ENCODE results near the gene TGM5.

TGM5 gene

DNA sequence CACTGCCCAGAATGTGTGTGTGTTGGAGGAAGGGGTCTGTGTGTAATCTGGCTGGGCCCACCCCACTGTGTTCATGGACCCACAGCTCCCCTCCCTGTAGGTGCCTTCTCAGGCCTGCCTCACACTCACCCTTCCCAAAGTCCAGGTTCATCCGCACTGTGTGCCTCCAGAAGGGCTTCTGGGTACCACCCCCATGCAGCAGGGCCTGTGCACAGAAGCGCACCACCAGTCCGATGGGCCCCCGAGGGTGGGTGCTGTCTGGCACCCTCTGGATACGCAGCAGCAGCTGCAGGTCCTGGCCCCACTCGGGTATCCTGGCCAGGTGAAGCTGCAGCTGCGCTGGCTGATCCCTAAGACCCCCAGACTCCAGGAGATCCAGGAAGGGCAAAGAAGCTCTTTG lies 12.8 kb upstream of the TGM5 start:
- TF ChIP-seq, protein P1, sequence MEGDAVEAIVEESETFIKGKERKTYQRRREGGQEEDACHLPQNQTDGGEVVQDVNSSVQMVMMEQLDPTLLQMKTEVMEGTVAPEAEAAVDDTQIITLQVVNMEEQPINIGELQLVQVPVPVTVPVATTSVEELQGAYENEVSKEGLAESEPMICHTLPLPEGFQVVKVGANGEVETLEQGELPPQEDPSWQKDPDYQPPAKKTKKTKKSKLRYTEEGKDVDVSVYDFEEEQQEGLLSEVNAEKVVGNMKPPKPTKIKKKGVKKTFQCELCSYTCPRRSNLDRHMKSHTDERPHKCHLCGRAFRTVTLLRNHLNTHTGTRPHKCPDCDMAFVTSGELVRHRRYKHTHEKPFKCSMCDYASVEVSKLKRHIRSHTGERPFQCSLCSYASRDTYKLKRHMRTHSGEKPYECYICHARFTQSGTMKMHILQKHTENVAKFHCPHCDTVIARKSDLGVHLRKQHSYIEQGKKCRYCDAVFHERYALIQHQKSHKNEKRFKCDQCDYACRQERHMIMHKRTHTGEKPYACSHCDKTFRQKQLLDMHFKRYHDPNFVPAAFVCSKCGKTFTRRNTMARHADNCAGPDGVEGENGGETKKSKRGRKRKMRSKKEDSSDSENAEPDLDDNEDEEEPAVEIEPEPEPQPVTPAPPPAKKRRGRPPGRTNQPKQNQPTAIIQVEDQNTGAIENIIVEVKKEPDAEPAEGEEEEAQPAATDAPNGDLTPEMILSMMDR (IDR thresholded peaks at IDR 0.05): no peak
- intact Hi-C loops (cut with DNase I; ENCODE audit: low total_unique reads): no loop called here

DNA sequence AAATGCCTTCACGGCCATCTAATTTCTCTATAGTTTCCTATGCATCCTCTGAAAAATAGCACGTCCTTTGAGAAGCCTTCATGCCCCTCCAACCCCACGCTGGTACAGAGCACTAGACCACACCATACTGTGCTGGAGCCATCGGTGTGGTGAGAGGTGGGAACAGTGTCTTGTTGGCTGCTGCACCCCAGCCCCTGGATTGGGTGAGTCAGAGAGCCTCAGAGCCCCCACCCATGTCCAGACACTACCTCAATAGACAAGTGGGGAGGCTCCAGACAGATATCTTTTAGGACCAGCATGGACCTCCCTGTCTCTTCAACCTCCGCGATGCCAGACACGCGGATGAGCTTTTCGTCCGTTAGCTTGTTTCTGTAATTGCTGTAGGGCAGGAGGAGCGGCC lies 12.1 kb upstream of the TGM5 start:
- DNase-seq: no peak
- no peak overlapping the region for H3K4me3 ChIP-seq
- H3K27me3 ChIP-seq: peaks cover 0 to 41% of the 10 kb centered on the region in 2 donors
- intact Hi-C loops (cut with DNase I; ENCODE audit: low total_unique reads): no loop called here
- no peaks in the 10 kb centered on the region for H3K4me1 ChIP-seq
- H3K36me3 ChIP-seq: no peaks in the 10 kb centered on the region
- TF ChIP-seq, protein P1 (IDR thresholded peaks at IDR 0.05): no peak
- no peak overlapping the region for H3K27ac ChIP-seq
- no peaks in the 10 kb centered on the region for H3K9me3 ChIP-seq

More for the DNA sequence above, 12.8 kb upstream of the TGM5 start:
- DNase-seq: no peak
- Histone ChIP-seq H3K4me1 (no peaks in the 10 kb centered on the region), H3K36me3 (no peaks in the 10 kb centered on the region), H3K27ac (no peak overlapping the region), H3K27me3 (peaks cover 0 to 38% of the 10 kb centered on the region in 2 donors), H3K9me3 (no peaks in the 10 kb centered on the region), H3K4me3 (no peak overlapping the region)

DNA sequence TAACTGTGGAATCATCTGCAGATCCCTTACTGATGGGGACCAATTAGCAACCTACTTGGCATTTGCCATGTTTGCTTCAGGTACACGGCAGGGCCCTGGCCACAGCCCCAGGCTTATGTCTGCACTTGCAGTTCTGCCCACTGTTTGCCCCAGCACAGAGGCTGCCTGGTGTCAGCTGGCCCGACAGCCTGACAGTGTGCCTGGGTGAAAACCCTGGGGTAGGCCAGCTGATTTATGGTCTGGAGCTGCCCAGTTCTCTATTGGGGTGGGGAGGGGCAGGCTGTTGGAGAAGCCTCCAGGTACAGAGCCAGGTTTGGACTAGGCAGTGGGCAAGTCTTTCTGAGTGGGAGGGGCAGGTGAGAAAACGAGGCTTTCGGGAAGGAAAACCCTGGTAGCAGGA lies 11.2 kb upstream of the TGM5 start:
- TF ChIP-seq, protein P1 (IDR thresholded peaks at IDR 0.05): no peak
- Histone ChIP-seq H3K27ac (no peak overlapping the region), H3K4me1 (no peaks in the 10 kb centered on the region), H3K9me3 (no peaks in the 10 kb centered on the region), H3K36me3 (no peaks in the 10 kb centered on the region), H3K4me3 (no peak overlapping the region), H3K27me3 (peaks cover 0 to 41% of the 10 kb centered on the region in 2 donors)
- DNase-seq: no peak
- intact Hi-C loops (cut with DNase I; ENCODE audit: low total_unique reads): no loop called here

DNA sequence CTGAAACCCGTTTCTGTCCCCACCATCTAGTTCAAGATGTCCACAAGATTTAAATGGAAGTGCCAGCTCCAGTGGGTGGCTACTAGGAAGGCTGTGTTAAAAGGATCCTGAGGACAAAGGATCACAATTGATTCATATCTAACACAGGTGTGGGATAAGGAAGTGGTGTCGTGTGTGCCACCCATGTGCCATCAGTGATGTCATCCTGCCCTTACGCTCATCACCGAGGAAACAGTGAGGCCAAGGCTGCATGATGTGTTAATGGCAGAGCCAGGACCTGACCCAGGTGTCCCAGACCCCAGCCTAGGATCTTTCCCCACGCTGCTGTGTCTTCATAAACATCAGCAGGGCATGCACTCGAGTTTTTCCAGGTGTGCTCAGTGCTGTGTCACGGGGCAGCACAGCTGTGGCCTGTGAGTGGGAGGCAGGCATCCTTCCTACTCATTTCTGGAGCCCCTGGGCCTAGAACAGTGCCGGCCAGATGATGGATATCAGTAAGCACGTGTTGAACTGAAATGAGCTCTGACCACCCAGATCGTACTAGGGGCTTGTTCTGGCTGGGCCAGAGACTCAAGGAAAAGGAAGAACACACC lies 10.6 kb upstream of the TGM5 start:
- no peak overlapping the region for H3K4me3 ChIP-seq
- TF ChIP-seq, protein P1 (IDR thresholded peaks at IDR 0.05): no peak
- no peaks in the 10 kb centered on the region for H3K4me1 ChIP-seq
- H3K9me3 ChIP-seq: no peaks in the 10 kb centered on the region
- peaks cover 0 to 41% of the 10 kb centered on the region in 2 donors for H3K27me3 ChIP-seq
- intact Hi-C loops (cut with DNase I; ENCODE audit: low total_unique reads): no loop called here
- no peak overlapping the region for H3K27ac ChIP-seq
- H3K36me3 ChIP-seq: no peaks in the 10 kb centered on the region
- DNase-seq: no peak

DNA sequence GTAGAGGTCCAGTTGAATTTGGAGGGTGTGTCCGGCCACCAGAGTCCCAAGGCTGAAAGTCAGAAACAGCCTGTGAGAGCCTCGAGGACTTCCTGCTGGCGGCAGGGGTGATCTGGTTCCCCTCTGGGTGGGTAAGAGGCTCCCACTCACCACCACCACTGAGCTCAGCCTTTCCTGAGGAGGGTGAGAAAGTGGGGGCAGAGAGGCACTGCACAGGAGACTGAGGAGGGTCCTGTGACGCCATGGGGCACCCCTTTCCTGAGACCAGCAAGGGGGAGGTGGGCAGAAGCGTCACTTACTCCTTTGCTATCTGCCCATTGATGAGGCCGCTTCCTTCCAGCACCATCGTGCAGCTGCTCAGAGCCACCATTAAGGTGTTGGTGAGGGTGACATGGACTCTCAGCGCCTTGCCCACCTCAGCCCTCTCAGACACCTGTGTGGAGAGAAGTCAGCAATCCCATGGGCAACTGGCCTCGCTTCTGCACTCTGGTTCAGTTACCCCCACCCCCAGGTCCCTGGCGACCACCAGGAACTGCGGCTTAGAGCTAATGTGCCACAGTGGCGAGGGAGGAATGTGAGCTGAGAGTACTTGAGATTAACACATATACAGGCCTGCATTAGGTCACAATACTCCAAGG lies 10.0 kb upstream of the TGM5 start:
- TF ChIP-seq, protein P1 (IDR thresholded peaks at IDR 0.05): no peak
- H3K27ac ChIP-seq: no peak overlapping the region

More for the DNA sequence above, 10.0 kb upstream of the TGM5 start:
- peaks cover 0 to 6% (median 0%) of the 10 kb centered on the region in 3 donors for H3K9me3 ChIP-seq
- peaks cover 0 to 35% of the 10 kb centered on the region in 2 donors for H3K27me3 ChIP-seq
- H3K36me3 ChIP-seq: no peaks in the 10 kb centered on the region
- no peak overlapping the region for H3K4me3 ChIP-seq
- DNase-seq: no peak
- intact Hi-C loops (cut with DNase I; ENCODE audit: low total_unique reads): no loop called here
- H3K4me1 ChIP-seq: no peaks in the 10 kb centered on the region
